SHP77 treated with DMSO at 0.1 percent for 48 hours (cell line): ENCODE data around the gene DLGAP1.

Experiments
- DNase-seq: peaks from one replicate; lab custom pipeline; 2025; lab: John Stamatoyannopoulos, UW

Gene DLGAP1

DNA sequence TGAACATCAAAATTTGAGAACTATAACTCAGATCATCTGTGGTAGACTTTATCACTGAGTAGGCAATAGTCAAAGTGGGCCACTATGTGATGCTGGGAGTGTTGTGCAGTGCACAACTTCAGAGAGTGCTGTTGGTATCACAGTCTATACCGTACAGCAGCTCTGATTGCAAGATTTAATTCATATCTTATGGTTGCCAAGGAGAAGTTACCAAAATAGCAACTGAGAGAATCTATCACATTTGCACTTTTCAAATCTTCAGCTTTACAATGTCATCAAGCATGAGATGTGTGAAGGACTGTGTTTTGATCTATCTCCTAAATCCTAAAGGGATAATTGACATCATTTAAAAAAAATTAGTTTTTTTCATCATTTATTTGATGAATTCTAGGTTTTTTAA, 216.1 kb downstream of the DLGAP1 start:
- no peak for DNase-seq

DNA sequence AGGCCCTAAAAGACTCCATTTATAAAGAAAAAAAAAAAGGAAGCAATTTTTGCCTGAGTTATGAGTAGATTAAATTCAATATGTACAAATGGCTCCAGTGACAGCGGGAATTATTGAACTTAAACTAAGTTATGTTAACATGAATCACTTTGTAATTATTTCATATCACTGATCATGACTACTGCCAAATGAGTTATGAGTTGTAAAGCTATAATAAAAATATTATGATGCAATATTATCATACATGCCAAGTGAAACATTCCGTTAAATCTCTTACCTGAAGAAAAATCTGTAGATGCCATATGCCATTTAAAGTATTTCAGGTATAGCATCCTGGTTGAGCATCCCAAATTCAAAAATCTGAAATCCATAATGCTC, 217.5 kb downstream of the DLGAP1 start:
- DNase-seq = no peak

DNA sequence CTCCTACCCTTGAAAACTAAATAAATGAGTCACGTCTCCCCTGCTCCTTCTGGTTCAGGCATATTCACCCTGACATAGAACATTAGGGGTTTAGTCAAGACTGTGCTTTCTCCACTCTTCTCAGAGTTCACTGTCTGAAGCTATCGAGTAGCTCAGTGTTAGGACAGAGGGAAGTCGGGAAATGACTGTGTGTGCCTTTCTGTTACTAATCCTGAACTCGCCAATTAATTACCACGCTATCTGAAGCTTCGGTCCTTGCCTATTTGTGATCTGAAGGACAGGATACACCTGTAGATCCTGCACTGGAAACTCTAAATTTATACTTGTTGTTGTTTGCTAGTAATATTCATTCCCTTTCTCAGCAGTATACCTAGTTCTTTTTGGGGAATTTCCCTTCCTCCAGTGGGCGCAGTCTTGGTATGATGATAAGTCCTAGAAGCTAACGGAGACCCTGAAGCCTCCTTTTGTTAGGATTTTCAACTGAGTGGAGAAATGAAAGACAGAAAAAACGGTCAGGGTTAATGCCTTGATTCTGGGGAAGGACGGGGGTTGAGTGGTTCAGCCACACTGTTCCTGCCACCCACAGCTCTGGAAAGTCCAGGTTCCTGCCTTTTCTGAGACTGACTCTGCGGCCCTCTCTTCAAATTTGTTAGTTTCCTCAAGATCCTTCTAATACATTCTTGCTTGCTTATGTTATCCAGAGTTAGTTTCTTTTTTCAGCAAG, 218.0 kb downstream of the DLGAP1 start:
- no peak for DNase-seq

DNA sequence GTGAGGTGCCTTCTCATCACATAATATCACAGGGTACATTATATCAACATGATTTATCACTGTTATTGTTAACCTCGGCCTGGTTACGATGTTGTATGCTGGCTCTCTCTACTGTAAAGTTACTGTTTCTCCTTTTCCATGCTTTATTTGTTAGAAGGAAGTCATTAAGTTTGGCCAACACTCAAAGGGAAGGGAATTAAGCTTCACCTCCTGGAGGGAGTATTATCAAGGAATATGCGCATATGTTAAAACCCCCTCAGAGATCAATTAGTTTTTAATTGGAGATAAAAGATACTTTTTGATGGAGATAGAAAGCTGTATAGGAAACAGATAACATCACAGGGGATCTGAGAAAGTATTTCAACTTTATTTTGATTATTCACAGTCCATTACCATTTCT, 221.6 kb downstream of the DLGAP1 start:
- no peak for DNase-seq

DNA sequence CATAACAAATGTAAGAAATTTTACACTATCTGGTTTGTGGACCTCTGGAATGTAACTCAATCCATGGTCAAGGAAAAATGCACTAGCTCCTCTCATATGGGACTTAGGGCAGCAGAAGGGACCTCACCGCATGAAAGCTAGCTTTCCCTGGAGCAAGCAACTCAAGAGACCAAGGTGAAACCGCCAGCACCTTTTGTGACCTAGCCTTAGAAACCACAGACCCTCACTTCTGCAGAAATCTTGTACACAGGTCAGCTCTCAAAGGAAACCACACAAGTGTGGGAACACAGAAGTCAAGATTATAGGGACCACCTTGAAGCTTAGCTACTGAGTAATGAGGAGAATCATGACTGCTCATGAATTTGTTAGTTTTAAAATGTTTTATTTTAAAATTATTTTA, 222.5 kb downstream of the DLGAP1 start:
- DNase-seq = no peak

DNA sequence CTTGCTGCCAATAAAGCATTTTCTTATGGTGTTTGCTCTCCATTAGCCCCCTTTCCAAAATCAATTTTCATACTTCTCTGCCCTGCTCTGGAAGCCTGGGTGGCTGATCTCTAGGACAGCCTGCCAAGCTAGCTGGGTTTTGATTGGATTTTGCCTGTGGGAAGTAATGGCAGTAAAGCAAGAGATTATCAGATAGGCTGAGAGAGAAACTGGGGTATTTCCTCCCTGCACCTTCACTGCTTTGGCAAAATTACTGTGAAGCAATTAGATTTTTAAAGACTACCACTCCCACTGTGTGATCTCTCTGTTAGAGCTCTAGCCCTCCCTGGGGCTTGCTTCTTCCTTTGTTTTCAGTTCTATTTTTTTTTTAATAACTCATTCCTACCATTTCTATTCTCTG, 223.8 kb downstream of the DLGAP1 start:
- DNase-seq = no peak

DNA sequence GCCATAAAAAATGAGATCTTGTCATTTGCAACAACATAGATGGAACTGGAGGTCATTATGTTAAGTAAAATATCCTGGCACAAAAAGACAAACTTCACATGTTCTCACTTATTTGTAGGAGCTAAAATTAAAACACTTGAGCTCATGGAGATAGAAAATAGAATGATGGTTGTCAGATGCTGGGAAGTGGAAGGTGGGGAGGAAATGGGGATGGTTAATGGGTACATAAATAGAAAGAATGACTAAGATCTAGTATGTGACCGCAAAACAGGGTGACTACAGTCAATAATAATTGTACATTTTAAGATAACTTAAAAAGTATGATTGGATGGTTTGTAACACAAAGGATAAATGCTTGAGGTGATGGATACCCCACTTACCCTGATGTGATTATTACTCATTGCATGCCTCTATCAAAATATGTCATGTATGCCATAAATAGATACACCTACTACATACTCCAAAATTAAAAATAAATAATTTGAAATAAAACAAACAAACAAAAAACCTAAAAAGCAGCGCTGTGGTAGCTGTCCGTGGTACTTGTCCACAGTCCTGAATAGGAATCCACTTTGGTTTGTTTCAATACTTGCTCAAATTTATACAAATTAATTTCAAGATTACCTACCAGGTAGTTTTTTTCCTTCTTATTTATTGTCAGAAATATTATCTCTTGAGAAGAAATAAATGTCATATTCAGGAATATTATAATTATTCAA, 224.5 kb downstream of the DLGAP1 start:
- DNase-seq = no peak

DNA sequence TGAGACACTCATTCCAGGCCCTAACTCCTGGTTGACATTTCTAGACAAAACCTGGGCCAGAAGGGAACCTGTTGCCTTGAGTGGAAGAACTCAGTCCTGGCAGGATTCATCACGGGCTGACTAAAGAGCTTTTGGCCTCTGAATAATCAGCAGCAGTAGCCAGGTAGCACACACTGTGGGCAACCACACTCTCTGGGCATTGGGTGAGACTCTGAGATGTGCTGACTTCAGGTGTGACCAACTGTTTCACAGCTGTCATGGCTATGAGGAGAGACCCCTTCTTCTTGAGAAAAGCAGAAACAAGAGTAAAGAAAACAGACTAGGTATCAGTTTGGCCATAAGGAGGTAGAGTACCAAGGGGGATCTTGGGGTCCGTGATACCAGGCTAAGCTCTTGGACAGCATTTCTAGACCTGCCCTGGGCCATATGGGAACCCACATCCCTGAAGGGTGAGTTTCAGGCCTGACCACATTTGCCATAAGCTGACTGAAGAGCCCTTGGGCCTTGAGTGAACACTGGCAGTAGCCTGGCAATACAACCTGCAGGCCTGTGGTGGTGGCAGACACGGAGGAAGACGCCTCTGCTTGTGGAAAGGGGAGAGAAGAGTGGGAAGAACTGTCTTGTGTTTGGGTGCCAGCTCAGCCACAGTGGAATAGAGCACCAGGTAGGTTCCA, 230.9 kb downstream of the DLGAP1 start:
- no peak for DNase-seq

DNA sequence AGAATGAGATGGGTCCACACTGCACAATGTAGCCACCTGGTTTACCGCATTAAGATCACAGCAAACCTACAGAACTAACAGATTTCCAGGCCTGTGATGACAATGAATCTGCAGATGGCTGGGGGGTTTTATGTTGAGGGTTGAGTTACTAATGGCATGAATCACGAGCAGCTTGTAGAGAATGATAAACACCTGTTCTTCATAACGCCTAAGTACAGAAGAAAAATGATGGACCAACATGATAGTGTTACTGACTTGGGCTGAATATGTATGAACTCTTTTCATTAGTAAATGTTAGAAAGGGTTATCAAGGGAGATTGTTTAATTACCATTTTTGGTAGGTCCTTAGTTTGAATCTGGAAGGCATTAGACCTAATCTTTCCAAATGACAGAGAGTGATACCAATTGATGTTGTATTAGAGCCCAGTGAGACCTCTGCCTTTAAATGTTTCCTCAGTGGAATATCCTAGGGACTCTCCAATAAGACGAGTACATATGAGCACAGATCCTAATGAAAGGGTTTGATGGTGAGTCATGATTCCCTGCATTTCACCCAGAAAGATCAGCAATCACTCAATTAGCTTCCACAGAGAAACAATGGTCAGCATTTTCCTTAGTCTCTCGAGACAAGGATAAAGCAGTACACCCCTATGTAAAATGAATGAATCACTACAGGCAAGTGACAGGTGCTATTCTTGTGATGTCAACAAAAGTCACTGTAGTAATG, 243.8 kb downstream of the DLGAP1 start:
- DNase-seq = no peak

DNA sequence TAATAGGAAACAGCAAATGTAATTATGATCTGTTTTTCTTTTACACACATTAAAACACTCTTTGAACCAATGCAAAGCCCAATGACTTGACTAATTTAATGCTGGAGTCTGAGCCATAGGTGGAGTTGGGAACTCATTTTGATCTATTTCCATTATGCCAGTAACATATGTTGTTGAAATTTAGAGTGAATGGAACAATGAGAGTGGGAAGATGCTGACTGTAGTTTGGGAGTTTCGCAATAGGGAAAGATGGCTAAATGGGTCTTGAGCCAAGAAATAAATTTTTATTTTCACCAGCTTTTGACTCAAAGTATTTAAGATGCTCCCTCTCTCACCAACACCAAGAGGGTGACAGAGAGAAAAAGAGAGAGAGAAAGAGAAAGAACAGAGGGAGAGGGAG, 246.7 kb downstream of the DLGAP1 start:
- DNase-seq = no peak

DNA sequence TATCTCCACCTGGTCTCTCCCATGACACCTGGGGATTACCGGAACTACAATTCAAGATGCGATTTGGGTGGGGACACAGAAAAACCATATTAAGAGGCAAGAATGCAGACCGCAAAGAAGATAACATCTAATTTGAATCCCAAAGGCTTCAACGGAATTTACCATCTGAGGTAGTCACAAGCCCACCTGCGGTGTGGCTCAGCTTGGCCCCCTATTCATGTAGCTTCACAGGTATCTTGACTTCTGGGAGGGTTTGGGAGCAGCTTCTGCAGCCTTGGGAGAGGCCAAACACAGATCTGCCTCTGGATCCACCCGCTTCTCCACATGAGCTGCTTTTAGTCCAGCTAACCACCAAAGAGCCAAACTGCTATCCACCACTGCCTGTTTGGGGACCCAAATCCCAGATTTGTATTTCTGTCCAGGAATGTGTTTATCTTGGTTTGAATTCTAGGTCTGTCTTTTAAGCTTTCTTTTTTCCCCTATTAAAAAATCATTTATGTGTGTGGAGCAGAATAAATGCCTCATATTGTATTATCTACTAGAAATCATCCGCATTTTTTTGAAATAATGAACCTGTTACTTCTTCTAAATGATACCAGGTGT, 247.6 kb downstream of the DLGAP1 start:
- DNase-seq = no peak

DNA sequence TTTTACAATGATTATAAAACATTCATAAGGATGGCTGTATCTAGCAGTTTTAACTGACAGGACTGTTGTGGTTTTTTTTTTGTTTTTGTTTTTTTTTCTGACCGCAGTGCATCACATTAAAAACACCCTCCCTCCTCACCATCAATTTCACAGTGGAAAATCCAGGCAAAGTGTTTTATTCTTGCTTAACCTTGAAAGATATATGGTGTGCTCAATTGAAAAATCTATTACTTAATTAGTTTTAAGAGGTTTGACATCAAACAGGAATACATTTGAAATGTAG, 250.7 kb downstream of the DLGAP1 start:
- no peak for DNase-seq

DNA sequence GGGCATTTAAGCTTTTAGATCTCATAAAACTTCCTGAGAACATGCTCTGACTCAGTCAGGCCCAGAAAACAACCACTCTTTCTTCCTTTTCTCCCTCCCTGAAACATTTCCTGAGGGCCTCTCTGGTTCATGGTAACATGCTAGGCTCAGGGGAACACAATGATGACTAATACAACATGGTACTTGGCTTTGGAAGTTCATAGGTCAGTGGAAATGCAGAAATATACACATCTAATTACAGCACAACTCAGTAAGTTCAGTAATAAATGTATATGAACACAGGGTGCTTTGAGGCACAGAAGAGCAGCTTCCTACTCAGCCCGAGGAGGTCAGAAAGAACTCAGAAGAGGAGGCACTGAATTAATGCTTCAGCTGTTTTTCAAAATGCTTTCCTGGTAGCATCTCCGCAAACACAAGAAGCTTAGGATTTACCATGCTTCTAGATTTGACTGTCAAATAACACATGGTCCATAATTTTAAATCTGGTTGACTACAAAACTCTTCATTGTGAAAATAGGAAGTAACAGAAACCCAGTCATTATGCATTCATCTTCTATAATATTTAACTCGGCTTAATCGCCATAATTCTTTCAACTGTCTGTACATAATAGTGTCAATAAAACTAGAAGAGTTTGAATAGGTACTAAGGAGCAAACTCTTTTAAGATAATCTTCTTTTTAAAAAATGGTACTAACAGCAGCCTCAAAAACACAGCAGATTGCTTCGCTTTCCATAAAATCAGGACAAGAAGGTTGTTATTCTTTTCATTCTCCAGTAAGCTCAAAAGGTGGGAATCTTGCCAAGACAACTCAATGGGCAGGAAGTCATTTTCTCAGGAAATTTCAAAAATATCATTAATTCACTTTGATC, 251.3 kb downstream of the DLGAP1 start:
- DNase-seq = no peak

DNA sequence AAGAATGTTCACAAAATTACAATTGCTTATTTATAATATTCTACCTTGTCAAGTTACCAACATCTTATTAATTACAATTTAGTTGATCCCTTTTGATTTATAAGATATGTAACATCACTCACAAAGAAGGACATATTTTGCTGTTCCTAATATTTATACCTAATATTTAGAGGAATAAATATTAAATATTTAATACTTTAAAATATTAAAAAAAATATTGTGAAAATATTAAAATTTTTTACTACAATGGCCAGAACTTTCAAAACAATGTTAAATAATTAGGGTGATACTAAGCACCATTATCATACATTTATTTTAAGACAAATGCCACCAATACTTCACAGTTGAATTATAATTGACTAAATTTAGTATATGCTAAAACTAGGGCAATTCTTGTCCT, 254.7 kb downstream of the DLGAP1 start:
- no peak for DNase-seq

DNA sequence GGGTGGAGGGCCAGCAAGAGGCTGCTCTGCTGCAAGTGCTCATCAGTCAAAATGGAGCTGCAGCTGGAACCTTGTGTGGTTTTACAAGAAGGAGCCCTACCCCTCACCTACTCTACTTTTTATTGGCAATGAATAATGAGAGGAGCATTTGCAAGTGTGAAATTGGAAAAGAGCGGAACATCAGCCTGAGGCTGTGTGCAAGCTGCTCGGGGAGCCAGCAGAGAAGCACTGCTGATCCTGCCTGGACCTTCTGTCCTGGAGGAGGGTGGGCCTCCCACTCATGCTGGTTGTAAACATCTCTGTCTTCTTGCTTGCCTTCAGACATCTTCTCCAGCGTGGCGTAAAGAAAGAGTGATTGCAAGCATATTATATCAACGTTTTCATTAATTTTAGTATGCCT, 256.2 kb downstream of the DLGAP1 start:
- no peak for DNase-seq

DNA sequence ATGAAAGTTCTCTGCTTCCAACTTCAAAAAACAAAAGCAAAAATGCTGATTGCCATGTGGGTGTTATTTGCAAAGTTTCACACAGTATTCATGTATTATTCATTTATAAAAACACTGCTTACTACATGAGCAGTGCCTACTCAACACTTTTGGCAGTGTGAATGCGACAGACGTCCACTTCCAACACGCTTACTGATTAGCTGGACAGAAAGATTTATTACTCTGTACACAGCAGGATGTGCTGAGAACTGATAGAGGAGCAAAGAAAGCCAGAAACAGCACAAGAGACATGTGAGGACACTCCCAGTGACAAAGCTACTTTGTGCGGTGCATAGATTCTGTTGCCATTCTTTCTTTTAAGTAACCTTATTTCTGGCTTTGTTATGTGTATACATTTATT, 258.8 kb downstream of the DLGAP1 start:
- DNase-seq = no peak

DNA sequence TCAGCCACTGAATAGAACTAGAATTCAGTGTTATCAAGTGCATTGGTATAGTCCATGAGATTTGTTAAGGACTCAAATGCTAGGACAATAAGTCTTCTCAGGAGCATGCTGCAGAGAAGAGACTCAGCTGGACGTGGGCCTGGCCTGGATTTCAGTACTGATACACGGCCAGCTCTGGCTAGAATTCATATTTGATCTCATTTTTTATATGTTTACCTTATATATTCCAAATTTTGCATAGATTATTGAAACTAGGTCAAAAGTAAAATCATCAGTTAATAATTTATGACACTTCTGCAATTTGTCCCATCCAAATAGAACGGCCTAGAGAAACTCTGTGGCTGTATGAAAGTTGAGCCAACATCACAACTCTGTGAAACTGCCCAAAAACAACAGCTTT, 262.0 kb downstream of the DLGAP1 start:
- no peak for DNase-seq

DNA sequence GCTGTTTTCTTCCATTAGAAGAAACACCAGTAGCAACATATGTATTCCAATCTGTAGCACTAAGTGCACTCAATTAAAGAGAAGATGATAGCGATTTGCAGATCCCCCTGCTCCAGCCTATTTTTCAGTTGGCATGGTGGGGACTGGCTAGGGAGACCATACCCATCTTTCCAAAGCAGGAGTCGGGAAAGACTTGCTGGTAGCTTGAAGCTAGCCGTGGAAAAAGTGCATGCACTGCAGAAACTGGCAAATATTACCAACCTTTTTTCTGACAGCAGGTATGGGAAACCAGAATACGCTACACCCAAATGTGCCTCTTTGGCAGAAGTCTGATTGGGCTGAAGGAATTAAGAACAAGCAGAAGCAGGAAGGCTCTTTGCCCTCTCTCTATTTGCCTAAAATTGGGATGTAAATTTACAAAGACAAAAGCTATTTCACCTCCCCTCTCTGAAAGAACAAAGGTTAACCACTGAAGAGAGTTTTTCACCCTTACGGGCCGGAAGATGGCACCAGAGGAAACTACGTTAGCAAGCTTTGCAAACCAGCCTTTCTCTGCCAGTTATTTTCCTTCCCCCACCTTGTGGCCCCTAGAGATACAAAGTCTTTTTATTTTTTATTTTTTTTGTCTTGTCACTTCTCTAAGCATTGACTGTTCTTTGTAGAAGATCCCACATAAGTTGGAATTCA, 273.1 kb downstream of the DLGAP1 start:
- no peak for DNase-seq

DNA sequence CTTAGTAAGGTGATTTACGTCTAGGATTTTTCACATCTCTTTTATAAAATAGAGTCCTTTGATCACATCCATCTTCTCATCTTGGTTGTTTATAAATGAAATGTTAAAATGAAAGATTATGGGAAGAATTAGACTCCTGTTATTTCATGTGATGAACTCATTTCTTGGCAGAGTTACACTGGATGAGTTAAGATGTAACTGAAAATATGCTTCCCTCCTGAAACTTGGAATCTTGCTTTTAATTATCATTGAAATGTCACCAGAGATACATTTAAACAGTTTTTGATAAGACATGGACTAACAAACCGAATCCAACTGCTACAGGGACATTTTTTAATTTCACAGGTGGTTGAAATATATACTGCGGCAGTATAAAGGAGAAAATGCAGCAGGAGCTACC, 274.0 kb downstream of the DLGAP1 start:
- DNase-seq = no peak

DNA sequence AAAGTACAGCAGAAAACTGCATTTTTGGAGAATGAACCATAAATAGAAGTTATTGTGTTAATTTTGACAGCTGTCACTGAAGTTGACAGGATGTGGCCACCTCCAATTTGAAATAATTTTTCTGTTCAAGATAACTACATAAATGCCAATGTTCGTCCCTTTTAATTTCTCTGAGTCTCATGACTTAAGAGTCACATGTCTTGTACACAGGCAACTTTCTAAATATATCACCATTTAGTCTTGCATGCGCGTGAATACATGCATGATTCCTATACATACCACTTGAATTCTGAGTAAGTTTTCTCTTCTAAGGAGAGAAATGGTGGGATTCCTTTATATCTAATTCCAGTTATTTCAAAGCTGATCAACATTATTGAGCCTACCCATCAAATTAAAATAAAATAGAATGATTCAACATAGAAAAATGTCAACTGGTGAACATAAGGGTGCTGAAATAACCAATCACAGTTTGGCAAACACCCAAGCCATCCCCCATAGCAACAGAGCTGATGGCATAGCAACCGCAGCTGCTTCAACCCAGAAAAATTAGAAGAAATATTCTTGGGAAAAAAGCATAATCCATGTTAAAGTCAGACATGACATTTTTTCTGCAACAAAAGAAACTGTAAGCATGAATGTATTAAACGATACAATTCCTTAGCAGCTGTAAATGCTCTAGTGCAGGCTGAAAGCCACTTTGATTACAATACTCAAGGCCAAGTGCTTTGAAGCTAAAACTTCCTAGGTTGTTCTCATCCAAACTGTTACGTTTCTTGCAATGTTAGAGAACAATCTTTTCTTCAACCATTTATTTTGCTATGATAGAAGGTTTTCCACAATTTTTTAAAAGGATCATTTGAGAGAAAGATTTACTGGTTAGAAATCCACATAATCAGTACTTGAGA, 282.7 kb downstream of the DLGAP1 start:
- DNase-seq = no peak
